Keratinocyte (primary cell): Measurements from ENCODE around the gene PTGDR2. TPM values are rescaled to one million over a fixed set of nuclear protein-coding genes. Genes with fewer than 3 reads are reported as not detected.
"Not testable (repeated sequence)": the region's sequence is repeated elsewhere in the genome, so short reads cannot be mapped to it uniquely, and the experiment has no call there.

Experiments
- DNase-seq: peaks from one replicate; pipeline ENCODE4 v3.0.0-alpha.2; 2011; ENCODE audit warnings: low read depth, missing footprints, low spot score
- FAIRE-seq: peaks from 2 replicates; lab custom pipeline; 2011; peaks lifted over from hg19 to GRCh38; lab: Jason Lieb, UNC
- H2AFZ ChIP-seq: 2 replicates; pipeline ENCODE4 v1.6.0; 2012; ENCODE audit warnings: low read length, control low read depth, inconsistent platforms; ENCODE audit not compliant: control insufficient read depth
- H3K27ac ChIP-seq: 2 replicates; pipeline ENCODE4 v1.5.1; 2011; ENCODE audit warnings: low read length; ENCODE audit not compliant: control insufficient read depth, insufficient read depth
- H3K27me3 ChIP-seq: 3 replicates; pipeline ENCODE4 v1.6.0; 2011; ENCODE audit warnings: low read length; ENCODE audit not compliant: control insufficient read depth, insufficient read depth; ENCODE audit errors: extremely low read depth
- H3K36me3 ChIP-seq, 2 experiments: 2 replicates in 1 of 2; 3 replicates in 1 of 2; pipeline ENCODE4 v1.5.1; 2011; ENCODE audit warnings: low read length in 2 of 2, mild to moderate bottlenecking in 1 of 2; ENCODE audit not compliant: control insufficient read depth in 2 of 2, insufficient read depth in 2 of 2; ENCODE audit errors: extremely low read depth in 1 of 2
- H3K4me1 ChIP-seq: 3 replicates; pipeline ENCODE4 v1.5.1; 2011; ENCODE audit warnings: low read length; ENCODE audit not compliant: control insufficient read depth, insufficient read depth; ENCODE audit errors: extremely low read depth
- H3K4me2 ChIP-seq: 3 replicates; pipeline ENCODE4 v1.6.0; 2011; ENCODE audit warnings: low read depth, low read length; ENCODE audit not compliant: control insufficient read depth, insufficient read depth; ENCODE audit errors: extremely low read depth
- H3K4me3 ChIP-seq, 3 experiments: fragments of 200-600 bp in 1 of 3; sonication (generic) in 1 of 3; 2 replicates in 2 of 3; 3 replicates in 1 of 3; pipeline ENCODE4 v1.5.1; 2011 to 2016; ENCODE audit warnings: low read length in 3 of 3, mild to moderate bottlenecking in 3 of 3, control low read depth in 2 of 3, inconsistent platforms in 1 of 3, low read depth in 1 of 3, mixed read lengths in 1 of 3, mixed run types in 1 of 3, moderate library complexity in 1 of 3; ENCODE audit not compliant: control insufficient read depth in 2 of 3, insufficient read depth in 2 of 3; ENCODE audit errors: extremely low read depth in 1 of 3
- H3K79me2 ChIP-seq: 2 replicates; pipeline ENCODE4 v1.6.0; 2012; ENCODE audit warnings: low read length; ENCODE audit not compliant: control insufficient read depth, insufficient read depth
- H3K9ac ChIP-seq: 3 replicates; pipeline ENCODE4 v1.6.0; 2011; ENCODE audit warnings: low read length; ENCODE audit not compliant: control insufficient read depth, insufficient read depth; ENCODE audit errors: extremely low read depth
- H3K9me1 ChIP-seq: 3 replicates; pipeline ENCODE4 v1.6.0; 2011; ENCODE audit warnings: low read length; ENCODE audit not compliant: control insufficient read depth, insufficient read depth; ENCODE audit errors: extremely low read depth
- H3K9me3 ChIP-seq: 2 replicates; pipeline ENCODE4 v1.5.1; 2012; ENCODE audit warnings: low read depth, low read length; ENCODE audit not compliant: control insufficient read depth
- H4K20me1 ChIP-seq: 3 replicates; pipeline ENCODE4 v1.6.0; 2011; ENCODE audit warnings: low read length; ENCODE audit not compliant: control insufficient read depth, insufficient read depth; ENCODE audit errors: extremely low read depth
- CTCF ChIP-seq, 3 experiments: IDR thresholded peaks in 1 of 3; conservative IDR thresholded peaks in 1 of 3; optimal IDR thresholded peaks in 1 of 3; 2 replicates in 2 of 3; 3 replicates in 1 of 3; pipeline versions ENCODE3 to v1.5.1; 2011; ENCODE audit warnings: low read length in 3 of 3, mild to moderate bottlenecking in 3 of 3, moderate library complexity in 2 of 3, control low read depth in 1 of 3, inconsistent platforms in 1 of 3; ENCODE audit not compliant: insufficient read depth in 2 of 3; ENCODE audit errors: extremely low read depth in 1 of 3
- EZH2 ChIP-seq: IDR thresholded peaks from one replicate; pipeline ENCODE4 v1.6.1; 2012; ENCODE audit warnings: inconsistent platforms, mild to moderate bottlenecking, low read length, moderate library complexity
- dilution Hi-C: fragments of 300-500 bp; cut with MboI; formaldehyde crosslinking; loops from one replicate; pipeline ENCODE4 v1.7.0; 2020; ENCODE audit warnings: low sequenced_read_pairs; ENCODE audit not compliant: extremely low pct_ligation_motif_present
- polyA plus RNA-seq, 5 experiments: library from polyadenylated mRNA; depleted of rRNA in 3 of 5; stranded (reverse) in 3 of 5; stranded (forward) in 1 of 5; unstranded in 1 of 5; fragments of >200 nt; gene quantifications; 1 replicate in 1 of 5; 2 replicates in 3 of 5; 3 replicates in 1 of 5; pipeline versions ENCODE4 v1.2.1 to v1.2.3, GENCODE V29; 2011 to 2012; ENCODE audit warnings: missing spikeins in 2 of 5, low read depth in 1 of 5, low replicate concordance in 1 of 5

PTGDR2 gene
- polyA plus RNA-seq, 1 donor (not counting 4 experiments of a cell fraction or from before 2014, with no cell fraction given) = not detected

GRCh38 chr11:60825118-60825517 lies 30.6 kb downstream of the PTGDR2 start:
- Histone ChIP-seq H3K36me3 (no peaks in the 10 kb centered on the region), H3K4me1 (no peaks in the 10 kb centered on the region), H3K9me1 (no peaks in the 10 kb centered on the region), H2AFZ (no peak overlapping the region), H3K9ac (no peak overlapping the region), H4K20me1 (no peaks in the 10 kb centered on the region), H3K79me2 (no peaks in the 10 kb centered on the region), H3K4me3 (no peak overlapping the region), H3K27me3 (peaks cover 4% of the 10 kb centered on the region), H3K9me3 (no peaks in the 10 kb centered on the region), H3K4me2 (no peak overlapping the region), H3K27ac (no peak overlapping the region)
- no peak for DNase-seq
- dilution Hi-C loops = no loop called here
- no peak for TF ChIP-seq CTCF (optimal IDR thresholded peaks at IDR 0.05 in 1 of 3, IDR thresholded peaks at IDR 0.05 in 1 of 3, conservative IDR thresholded peaks at IDR 0.05 in 1 of 3; ENCODE audit: extremely low read depth in 1 of 3, insufficient read depth in 2 of 3, low read length in 3 of 3)
- TF ChIP-seq EZH2 = no peak
- FAIRE-seq = no peak

GRCh38 chr11:60823745-60824306 lies 31.9 kb downstream of the PTGDR2 start:
- H2AFZ ChIP-seq, dilution Hi-C loops, H3K9ac ChIP-seq, H3K4me3 ChIP-seq, H4K20me1 ChIP-seq, H3K9me1 ChIP-seq, H3K4me2 ChIP-seq, H3K9me3 ChIP-seq, H3K27ac ChIP-seq, FAIRE-seq, H3K79me2 ChIP-seq, DNase-seq, H3K27me3 ChIP-seq, H3K36me3 ChIP-seq, H3K4me1 ChIP-seq: not testable (repeated sequence)
